Endodermal cell (in vitro differentiated cells): ENCODE results near the gene BAHD1. TPM values are rescaled to one million over a fixed set of nuclear protein-coding genes. Genes with fewer than 3 reads are reported as not detected.

ENCODE experiments used
- DNase-seq: peaks from one replicate; pipeline ENCODE4 v3.0.0-alpha.2; 2017
- H3K27ac ChIP-seq: 2 replicates; pipeline ENCODE4 v1.5.1; 2013; ENCODE audit warnings: mild to moderate bottlenecking, low read depth, low read length, moderate library complexity
- H3K27me3 ChIP-seq: 2 replicates; pipeline ENCODE4 v1.6.1; 2013; ENCODE audit warnings: mild to moderate bottlenecking, low read length, moderate library complexity; ENCODE audit not compliant: insufficient read depth, control insufficient read depth, poor library complexity, severe bottlenecking
- H3K36me3 ChIP-seq: 2 replicates; pipeline ENCODE4 v1.7.0; 2013; ENCODE audit warnings: mild to moderate bottlenecking, low read length, moderate library complexity; ENCODE audit not compliant: control insufficient read depth, insufficient read depth
- H3K4me1 ChIP-seq: one replicate; pipeline ENCODE4 v1.7.0; 2013; ENCODE audit warnings: low read length; ENCODE audit not compliant: control insufficient read depth, insufficient read depth
- H3K4me3 ChIP-seq: 2 replicates; pipeline ENCODE4 v1.5.1; 2013; ENCODE audit warnings: mild to moderate bottlenecking, low read length, moderate library complexity
- H3K9ac ChIP-seq: 2 replicates; pipeline ENCODE4 v1.6.1; 2013; ENCODE audit warnings: mild to moderate bottlenecking, low read length, moderate library complexity; ENCODE audit not compliant: poor library complexity, severe bottlenecking; ENCODE audit errors: extremely low read depth
- H3K9me3 ChIP-seq: 2 replicates; pipeline ENCODE4 v1.6.1; 2013; ENCODE audit warnings: mild to moderate bottlenecking, low read length, moderate library complexity; ENCODE audit not compliant: control insufficient read depth
- H3K27ac Mint-ChIP-seq: 2 replicates; pipeline ENCODE4 v1.8.0; 2020; ENCODE audit warnings: mixed read lengths
- H3K27me3 Mint-ChIP-seq: 2 replicates; pipeline ENCODE4 v1.8.0; 2021; ENCODE audit warnings: mild to moderate bottlenecking, mixed read lengths; ENCODE audit not compliant: insufficient read depth
- H3K36me3 Mint-ChIP-seq: 2 replicates; pipeline ENCODE4 v1.8.0; 2020; ENCODE audit warnings: low read depth, mixed read lengths
- H3K4me1 Mint-ChIP-seq: 2 replicates; pipeline ENCODE4 v1.8.0; 2020; ENCODE audit warnings: mixed read lengths
- H3K4me3 Mint-ChIP-seq: 2 replicates; pipeline ENCODE4 v1.8.0; 2020; ENCODE audit warnings: mild to moderate bottlenecking, moderate library complexity, mixed read lengths
- H3K9me3 Mint-ChIP-seq: 2 replicates; pipeline ENCODE4 v1.8.0; 2020; ENCODE audit warnings: mild to moderate bottlenecking, mixed read lengths
- WGBS, 2 experiments: methylation state at CpG; one replicate each; pipeline versions ENCODE4 v1.1.5 to v1.1.7; 2013; ENCODE audit warnings: missing lambda C conversion rate in 2 of 2, mixed read lengths in 1 of 2; ENCODE audit not compliant: insufficient coverage in 1 of 2, insufficient read length in 1 of 2; 5-methylcytosine and 5-hydroxymethylcytosine counted together
- total RNA-seq, 2 donors: library from RNA; stranded (reverse); fragmentation: NEBNext Ultra II Directional in 1 of 2; extraction: Animal tissue kit (Norgen Biotek cat#: 25700) in 1 of 2; gene quantifications; 2 replicates in 1 of 2; 3 replicates in 1 of 2; pipeline ENCODE4 v1.2.1, GENCODE V29; 2021
- TF ChIP-seq, protein P1 (sequence below): fragments of 200-600 bp; sonication (generic); conservative IDR thresholded peaks from 2 replicates; pipeline ENCODE4 v1.5.0; 2021; ENCODE audit warnings: antibody characterized with exemption, mild to moderate bottlenecking

BAHD1 gene
- total RNA-seq, 2 donors from 2014 or later = 23.5 to 30.1 TPM

DNA sequence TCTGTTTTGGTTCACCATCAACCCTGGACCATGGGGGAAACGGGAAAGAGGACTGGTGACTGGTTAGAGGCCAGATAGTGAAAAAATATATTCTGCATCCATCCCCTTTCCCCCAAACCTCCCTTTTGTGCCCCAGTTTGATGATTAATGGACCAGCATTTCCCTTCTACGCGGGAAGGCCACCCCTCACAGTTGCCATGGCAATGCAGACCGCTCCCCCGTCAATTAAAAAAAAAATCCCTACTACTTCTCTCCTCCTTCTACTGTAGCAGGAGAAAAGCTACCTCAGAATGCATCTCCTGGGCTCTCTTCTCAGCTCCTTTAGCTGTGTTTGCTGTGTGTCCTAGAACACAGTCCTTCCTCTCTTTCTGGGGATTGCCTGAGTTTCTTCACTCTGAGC lies 4.0 kb downstream of the BAHD1 start:
- no peaks in the 10 kb centered on the region for H3K36me3 ChIP-seq
- Mint-ChIP-seq H3K9me3 (no peaks in the 10 kb centered on the region), H3K4me3 (no peak overlapping the region), H3K27me3 (no peaks in the 10 kb centered on the region), H3K36me3 (peaks cover 11% of the 10 kb centered on the region), H3K27ac (peak overlapping the region; percentile 11), H3K4me1 (peaks cover 38% of the 10 kb centered on the region)
- H3K4me1 ChIP-seq = peaks cover 12% of the 10 kb centered on the region
- no peaks in the 10 kb centered on the region for H3K9me3 ChIP-seq
- no peak overlapping the region for H3K4me3 ChIP-seq
- no peak overlapping the region for H3K27ac ChIP-seq
- H3K9ac ChIP-seq = no peak overlapping the region
- 60 to 70% methylated on average over 4 to 5 of the region's 5 CpGs for WGBS, 2 experiments
- DNase-seq = no peak
- TF ChIP-seq, protein P1, sequence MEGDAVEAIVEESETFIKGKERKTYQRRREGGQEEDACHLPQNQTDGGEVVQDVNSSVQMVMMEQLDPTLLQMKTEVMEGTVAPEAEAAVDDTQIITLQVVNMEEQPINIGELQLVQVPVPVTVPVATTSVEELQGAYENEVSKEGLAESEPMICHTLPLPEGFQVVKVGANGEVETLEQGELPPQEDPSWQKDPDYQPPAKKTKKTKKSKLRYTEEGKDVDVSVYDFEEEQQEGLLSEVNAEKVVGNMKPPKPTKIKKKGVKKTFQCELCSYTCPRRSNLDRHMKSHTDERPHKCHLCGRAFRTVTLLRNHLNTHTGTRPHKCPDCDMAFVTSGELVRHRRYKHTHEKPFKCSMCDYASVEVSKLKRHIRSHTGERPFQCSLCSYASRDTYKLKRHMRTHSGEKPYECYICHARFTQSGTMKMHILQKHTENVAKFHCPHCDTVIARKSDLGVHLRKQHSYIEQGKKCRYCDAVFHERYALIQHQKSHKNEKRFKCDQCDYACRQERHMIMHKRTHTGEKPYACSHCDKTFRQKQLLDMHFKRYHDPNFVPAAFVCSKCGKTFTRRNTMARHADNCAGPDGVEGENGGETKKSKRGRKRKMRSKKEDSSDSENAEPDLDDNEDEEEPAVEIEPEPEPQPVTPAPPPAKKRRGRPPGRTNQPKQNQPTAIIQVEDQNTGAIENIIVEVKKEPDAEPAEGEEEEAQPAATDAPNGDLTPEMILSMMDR = no peak
- no peaks in the 10 kb centered on the region for H3K27me3 ChIP-seq

DNA sequence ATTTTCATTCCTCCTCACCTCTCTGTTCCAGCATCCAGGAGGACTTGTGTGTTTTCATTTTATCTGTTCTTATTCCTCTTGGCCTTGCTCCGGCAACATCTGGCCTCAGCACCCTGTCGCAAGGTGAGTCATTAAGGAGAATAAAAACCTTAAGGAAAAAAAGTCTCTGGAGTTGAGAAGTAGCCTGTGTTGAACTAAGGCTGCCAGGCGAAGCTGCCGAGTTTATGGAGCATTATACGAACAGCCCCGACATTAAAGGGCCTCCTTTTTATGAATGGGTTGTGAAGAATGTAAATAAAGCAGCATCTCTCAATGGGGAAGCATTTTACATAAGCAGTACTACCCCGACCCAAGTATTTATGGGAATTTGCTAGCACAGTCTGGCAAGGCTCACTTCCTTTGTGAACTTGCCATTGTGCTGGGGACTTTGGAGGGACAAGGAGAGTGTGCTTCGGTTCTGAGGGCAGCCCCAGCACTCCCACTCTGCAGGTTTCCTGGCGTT lies 4.7 kb downstream of the BAHD1 start:
- H3K27me3 ChIP-seq = no peaks in the 10 kb centered on the region
- H3K9ac ChIP-seq = no peak overlapping the region
- peak overlapping the region; percentile 11 for H3K27ac ChIP-seq
- Mint-ChIP-seq H3K9me3 (no peaks in the 10 kb centered on the region), H3K4me3 (no peak overlapping the region), H3K27ac (peak overlapping the region; percentile 92), H3K27me3 (no peaks in the 10 kb centered on the region), H3K4me1 (peaks cover 46% of the 10 kb centered on the region), H3K36me3 (peaks cover 11% of the 10 kb centered on the region)
- WGBS, 2 experiments = 58 to 66% methylated on average over 9 of the region's 9 CpGs
- no peak for DNase-seq
- H3K9me3 ChIP-seq = no peaks in the 10 kb centered on the region
- H3K36me3 ChIP-seq = no peaks in the 10 kb centered on the region
- H3K4me3 ChIP-seq = no peak overlapping the region
- H3K4me1 ChIP-seq = peaks cover 18% of the 10 kb centered on the region
- TF ChIP-seq, protein P1 = no peak

DNA sequence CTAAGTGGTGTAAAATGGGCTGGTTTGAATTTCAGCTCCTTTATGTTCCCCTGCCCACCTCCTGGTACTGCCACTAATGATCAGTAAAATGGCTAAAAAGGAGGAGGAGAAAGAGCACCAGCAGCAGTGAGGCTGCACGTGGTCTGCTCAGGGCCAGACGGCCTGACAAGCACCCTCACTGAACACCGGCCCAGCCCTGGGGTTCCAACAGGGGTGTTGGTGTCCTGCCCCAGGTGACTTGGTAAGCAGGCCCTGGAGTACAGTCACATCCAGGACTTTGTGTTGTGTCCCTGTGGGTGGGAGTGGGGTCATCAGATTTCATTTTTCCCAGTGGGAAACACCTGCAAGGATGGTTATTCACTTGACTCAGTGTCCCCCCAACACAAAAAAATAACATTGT lies 5.4 kb downstream of the BAHD1 start:
- Mint-ChIP-seq H3K36me3 (peaks cover 11% of the 10 kb centered on the region), H3K9me3 (no peaks in the 10 kb centered on the region), H3K4me3 (no peak overlapping the region), H3K27me3 (no peaks in the 10 kb centered on the region), H3K27ac (peak overlapping the region; percentile 44), H3K4me1 (peaks cover 51% of the 10 kb centered on the region)
- TF ChIP-seq, protein P1 = no peak
- Histone ChIP-seq H3K27me3 (no peaks in the 10 kb centered on the region), H3K27ac (no peak overlapping the region), H3K4me1 (peaks cover 18% of the 10 kb centered on the region), H3K4me3 (no peak overlapping the region), H3K9me3 (no peaks in the 10 kb centered on the region), H3K36me3 (no peaks in the 10 kb centered on the region), H3K9ac (no peak overlapping the region)
- 79 to 94% methylated on average over 2 to 3 of the region's 3 CpGs for WGBS, 2 experiments
- DNase-seq = no peak
